HPDE6-E6E7 (cell line): ENCODE results near the gene CCDC30.
"Not testable (repeated sequence)": the region's sequence is repeated elsewhere in the genome, so short reads cannot be mapped to it uniquely, and the experiment has no call there.

ENCODE experiments used
- DNase-seq: peaks from one replicate; pipeline ENCODE4 v3.0.0; 2011; ENCODE audit warnings: missing footprints; ENCODE audit errors: extremely low spot score

The CCDC30 gene

DNA sequence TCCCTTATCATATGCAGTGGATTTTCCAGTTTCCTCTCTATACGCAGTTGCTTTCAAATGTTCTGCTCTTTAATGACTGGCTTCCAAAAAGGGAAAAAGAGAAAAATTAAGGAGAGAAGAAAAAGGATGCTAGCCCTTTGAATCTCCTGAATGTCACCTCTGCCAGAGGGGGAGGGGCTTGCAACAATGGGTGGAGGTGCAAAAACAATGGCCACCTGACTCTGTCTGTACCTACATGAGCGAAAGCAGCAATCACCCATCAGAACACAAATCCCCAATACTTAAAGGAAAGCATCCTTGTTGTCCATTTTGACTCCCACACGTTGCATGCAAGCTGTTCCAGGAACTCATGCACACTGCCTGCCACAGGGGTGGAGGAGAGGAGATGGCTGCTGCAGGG is 61.2 kb downstream of the CCDC30 start:
- no peak for DNase-seq

DNA sequence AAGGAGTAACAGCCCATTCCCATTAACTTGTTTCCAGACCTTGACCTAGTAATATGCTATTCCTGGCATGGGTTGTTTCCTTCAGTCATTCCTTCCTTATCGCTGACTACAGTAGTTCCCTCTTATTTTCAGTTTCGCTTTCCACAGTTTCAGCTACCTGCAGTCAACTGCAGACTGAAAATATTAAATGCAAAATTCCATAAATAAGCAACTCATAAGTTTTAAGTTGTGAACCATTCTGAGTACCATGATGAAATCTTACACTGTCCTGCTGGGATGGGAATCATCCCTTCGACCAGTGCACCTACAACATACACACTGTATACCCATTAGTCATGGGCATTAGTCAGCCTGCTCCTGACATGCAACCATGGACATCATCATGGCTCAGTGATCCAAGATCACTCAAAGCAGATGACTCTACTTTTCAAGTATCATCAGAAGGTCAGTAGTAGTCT is 66.7 kb downstream of the CCDC30 start:
- peak; percentile 62 for DNase-seq

DNA sequence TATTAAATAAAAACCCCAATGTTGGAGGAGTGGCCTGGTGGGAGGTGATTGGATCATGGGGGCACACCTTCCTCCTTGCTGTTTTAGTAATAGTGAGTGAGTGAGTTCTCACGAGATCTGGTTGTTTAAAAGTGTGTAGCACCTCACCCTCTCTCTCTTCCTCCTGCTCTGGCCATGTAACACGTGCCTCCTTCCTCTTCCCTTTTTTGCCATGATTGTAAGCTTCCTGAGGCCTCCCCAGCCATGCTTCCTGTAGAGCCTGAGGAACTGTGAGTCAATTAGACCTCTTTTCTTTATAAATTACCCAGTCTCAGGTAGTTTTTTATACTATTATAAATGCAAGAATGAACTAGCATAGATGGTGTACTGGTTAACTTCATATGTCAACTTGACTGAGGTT is 68.0 kb downstream of the CCDC30 start:
- DNase-seq: no peak

DNA sequence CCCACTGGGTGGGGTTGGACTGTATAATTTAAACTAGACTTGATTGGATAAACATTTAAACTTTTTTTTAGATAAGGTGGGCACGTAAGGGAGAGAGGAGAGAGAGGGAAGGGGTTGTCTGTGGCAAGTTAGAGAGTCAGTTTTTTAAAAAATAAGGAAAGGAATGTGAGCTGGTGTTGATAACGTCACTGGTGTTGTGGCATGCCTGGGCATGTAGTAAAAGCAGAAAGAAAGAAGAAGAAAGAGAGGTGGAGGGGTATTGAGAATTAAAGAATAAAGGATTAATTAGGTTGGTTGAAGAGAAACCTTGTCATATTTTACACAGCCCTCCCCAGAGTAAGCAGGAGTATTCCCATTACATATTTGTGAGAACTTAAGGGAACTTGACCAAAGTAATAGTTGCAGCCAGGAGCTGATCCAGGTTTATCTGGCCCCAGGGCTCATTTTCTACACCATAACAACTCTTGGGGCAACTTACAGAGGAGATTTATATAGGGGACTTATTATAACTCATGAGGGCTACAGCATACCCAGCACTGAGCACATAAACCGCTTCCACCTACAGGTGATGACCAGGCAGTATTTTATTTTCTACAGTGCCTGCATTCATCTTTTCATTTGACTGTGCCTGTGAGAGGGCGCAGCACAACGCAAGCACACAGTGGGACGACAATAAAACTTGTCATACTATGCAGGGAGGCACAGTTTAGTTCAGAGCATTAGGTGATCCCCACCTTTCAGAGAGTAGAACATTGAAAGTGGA is 70.2 kb downstream of the CCDC30 start:
- no peak for DNase-seq

DNA sequence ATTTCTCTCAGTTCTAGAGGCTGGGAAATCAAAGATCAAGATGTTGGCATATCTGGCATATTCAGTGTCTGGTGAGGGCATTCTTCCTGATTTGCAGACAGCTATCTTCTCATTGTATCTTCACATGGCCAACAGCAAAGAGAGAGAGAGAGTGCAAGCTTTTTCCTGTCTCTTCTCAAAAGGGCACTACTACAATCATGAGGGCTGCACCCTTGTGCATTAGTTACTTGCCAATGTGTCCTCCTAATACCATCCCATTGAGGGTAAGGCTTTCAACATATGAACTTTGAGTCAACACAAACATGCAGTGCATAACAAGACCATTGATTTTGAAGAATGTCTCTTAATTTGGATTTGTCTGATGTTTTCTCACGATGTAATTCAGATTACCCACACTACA is 78.0 kb downstream of the CCDC30 start:
- DNase-seq: no peak

DNA sequence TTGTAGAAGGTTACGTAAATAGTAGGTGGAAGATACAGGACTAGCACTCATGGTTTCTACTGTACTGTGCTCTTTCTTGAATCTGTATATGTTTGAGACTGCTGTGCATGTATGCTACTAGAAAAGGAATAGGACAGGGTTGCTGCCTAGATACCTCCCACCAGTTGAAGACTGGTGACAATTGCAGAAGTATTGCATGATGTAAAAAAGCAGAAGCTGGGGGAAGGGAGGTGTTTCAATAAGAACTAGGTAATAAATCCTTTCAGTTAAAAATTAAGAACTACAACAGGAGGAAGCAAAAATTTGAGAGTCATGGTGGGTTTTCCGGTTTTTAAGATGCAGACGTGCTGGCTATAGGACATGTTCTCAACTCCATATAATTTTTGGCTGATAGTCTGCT is 88.1 kb downstream of the CCDC30 start:
- no peak for DNase-seq

DNA sequence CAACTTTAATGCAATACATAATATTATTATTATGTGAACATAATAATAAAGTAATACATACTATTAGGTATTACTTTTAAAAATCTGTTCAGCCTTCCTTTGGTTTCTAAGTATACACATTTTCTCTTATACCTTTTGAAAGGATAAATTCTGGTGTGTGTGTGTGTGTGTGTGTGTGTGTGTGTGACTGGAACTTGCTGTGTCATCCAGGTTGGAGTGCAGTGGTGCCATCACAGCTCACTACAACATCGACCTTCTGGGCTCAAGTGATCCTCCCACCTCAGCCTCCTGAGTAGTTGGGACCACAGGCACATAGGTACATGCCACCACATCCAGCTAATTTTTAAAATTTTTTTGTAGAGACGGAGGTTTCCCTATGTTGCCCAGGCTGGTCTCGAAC is 88.5 kb downstream of the CCDC30 start:
- no peak for DNase-seq

DNA sequence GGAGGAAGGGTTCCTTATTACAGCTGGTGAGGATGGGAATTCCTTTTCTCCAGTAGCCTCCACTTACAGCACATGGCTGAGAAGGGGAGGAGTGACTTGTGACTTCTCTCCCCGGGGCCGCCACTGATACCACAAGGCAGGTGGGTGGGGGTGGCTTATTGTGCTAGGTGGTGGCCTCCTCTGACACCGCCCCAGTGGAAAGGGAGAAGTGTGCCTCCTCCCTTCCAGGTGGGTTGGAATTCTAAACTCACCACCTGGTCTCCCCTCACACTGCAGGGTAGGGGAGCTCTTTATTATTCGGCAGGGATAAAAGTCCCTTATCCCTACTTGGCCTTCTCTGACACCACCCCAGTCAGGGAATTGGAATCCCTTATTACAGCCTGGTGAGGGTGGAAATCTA is 89.5 kb downstream of the CCDC30 start:
- no peak for DNase-seq

DNA sequence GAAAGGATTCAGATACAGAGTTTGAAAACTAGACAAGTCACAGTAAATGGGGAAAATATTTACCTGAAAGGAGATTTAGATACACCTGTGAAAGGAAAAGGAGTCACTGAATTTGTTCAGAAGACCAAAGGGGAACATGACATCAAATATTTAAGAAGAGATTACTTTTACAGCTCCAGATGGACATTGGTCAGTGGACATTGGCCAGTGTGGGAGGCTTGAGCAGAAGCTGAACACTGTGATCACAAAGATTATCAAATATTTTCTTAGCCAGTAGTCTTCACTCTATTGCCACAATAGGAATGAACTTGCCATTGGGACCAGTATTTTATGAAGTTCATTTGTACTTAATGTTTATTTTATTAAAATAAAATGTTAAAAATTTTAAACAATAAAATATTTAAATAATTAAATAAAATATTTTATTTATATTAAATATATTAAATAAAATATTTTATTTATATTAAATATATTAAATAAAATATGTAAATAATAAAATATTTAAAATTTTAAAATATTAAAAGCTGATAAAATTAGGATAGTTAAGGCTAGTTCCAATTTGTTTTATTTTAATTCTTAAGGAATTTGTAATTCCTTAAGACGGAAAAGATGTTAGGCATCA is 94.3 kb downstream of the CCDC30 start:
- no peak for DNase-seq

DNA sequence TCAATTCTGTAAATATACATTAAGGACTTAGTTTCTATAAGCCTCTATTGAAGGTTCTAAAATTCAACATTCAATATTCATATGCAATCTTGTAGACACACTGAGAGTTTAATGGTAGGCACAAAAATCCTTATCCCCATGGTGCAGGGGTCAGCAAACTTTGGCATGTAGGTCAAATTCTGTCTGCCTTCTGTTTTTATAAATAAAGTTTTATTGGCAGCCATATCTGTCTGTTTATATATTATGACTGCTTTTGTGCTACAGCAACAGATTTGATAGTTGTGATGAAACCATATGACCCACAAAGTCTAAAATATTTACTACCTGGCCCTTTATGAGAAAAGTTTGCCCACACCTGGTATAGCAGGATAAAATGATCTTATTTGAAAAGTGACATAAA is 104.0 kb downstream of the CCDC30 start:
- DNase-seq: no peak

DNA sequence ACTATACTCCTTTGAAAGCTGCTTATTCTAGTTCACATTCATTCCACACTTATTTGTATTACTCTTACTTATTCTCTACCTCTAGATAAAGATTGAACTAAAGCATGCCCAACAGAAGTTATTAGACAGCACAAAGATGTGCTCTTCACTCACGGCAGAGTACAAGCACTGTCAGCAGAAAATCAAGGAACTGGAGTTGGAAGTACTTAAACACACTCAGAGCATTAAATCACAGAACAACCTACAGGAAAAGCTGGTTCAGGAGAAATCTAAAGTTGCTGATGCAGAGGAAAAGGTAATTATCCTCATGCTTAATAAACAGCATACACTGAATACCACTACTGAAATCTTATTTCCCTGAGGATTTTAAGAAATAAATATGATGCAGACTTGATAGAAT is 113.8 kb downstream of the CCDC30 start:
- DNase-seq: no peak

DNA sequence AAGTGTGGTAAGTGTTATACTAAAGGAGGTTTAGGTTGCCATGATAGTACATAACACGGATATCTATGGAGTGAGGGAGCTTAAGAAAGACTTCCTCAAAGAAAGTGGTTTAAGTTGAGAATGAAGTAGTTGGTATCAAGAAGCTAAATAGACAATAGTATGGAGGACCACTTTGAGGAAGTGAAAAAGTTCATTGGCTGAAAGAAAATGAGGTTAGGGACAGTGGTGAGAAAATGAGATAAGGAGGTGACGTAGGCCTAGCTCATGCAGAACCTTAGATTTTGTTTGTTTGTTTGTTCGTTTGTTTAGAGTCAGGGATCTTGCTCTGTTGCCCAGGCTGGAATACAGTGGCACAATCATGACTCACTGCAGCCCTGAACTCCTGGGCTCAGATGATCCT is 122.9 kb downstream of the CCDC30 start:
- no peak for DNase-seq

DNA sequence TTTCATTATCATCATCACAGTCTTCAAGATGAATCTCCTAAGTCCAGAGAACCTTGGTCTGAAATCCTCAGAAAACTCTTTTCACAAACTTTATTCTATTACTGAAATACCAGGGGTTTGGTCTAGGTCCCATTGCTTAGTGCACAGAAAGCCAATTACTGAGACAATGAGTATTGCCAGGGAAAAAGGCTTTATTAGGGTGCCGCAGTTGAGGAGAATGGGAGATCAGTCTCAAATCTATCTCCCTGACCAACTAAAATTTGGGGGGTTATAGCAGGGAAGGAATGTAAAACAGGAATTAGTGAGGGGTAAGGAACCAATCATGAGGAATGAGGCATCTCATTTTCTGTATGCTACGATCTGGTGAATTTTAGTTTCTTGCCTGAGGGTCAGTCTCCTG is 124.7 kb downstream of the CCDC30 start:
- no peak for DNase-seq

DNA sequence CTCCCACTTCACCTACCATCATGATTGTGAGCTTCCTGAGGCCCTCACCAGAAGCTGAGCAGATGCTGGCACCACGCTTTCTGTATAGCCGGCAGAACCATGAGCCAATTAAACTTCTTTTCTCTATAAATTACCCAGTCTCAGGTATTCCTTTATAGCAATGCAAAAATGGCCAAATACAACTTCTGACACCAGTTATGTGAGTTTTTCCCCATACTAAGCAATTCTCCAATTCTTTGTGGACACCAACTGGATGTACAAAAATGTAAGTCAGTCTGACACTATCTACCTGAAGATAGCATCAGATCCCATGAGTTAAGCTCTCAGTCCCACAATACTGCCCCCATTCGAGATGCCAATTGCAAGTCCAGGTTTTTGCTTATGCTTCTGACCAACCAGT is 129.7 kb downstream of the CCDC30 start:
- no peak for DNase-seq

DNA sequence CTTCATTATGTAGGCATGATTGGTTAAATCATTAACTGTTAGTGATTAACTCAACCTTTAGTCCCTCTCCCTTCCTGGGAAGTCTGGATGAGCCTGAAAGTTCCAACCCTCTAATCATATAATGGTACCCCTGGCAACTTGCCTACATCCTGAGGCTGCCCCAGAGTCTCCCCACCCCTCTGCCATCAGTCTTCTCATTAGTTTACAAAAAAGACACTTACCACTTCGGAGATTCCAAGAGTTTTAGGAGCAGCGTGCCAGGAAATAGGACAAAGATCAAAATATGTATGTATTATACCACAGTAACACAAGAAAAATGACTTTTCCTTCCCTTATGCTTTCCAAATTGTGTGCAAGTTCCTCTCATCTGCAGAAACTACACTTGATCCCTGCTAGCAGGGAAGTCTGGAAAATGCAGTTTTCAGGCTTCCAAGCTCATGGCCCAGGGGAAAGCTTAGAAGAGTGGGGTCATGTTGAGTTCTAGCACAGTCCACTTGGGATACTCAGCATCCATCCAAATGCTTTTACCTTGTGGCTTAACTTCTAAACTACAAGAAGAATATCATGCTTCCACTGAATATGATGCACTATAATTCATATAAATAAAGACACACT is 130.5 kb downstream of the CCDC30 start:
- DNase-seq: no peak

DNA sequence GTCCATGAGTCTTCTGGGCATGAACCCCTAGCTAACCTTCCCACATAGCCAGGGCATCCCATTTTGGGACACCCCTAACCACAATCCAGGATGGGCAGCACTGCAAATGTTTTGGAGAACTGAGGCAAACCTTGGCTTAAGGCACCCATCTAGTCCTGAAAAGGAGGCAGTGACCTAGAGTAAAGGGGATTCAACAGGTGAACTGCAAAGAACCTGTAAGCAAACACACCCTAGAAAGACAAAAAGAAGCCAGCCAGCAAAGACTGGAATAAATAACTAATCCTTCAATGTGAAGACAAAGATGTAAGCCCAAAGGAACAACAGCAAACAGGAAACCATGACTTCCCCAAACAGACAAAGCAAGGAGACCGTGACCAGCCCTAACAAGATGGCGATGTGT is 138.4 kb downstream of the CCDC30 start:
- DNase-seq: no peak

DNA sequence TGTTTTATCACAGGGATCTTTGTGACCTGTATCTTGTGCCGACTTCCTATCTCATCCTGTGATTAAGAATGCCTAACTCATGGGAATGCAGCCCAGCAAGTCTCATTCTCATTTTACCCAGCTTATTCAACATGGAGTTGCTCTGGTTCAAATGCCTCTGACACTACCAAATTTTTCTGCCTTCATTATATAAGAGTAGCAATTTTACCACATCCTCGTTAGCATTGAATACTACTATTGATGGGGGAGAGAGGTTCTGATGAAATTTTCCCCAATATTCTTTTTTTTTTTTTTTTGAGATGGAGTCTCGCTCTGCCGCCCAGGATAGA is 150.7 kb downstream of the CCDC30 start:
- no peak for DNase-seq

DNA sequence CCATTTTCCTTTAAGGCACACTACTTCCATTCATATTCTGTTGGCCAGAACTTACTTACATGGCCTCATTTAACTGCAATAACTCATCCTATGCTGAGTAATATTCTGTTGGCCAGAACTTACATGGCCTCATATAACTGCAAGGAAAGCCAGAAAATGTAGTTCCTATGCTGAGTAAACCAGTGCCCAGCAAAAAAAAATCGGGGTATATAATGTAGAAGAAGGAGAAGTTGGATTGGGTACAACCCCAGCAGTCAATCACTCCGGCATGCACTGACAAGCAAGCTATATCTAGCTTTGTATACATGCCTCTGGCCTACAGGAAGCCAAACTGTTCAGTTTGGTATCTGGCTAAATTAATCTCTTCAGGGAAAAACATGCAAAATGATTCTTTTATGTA is 155.8 kb downstream of the CCDC30 start:
- no peak for DNase-seq

DNA sequence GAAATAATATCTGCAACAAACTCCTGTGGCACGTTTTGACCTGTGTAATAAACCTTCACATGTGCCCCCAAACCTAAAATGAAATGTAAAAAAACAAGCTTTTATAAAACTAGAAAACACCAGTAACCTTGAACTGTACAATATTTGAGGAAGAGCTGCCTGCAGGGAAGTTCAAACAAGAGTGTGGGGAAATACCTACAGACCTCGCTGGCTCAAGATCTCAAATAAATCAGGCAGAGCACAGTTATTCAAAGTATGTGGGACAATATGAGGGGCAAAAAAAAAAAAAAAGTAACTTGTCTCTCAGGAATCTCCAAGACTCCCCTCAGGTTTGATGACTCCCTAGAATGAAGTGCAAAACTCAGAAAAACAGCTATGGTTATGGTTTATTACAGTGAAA is 157.2 kb downstream of the CCDC30 start:
- DNase-seq: no peak

DNA sequence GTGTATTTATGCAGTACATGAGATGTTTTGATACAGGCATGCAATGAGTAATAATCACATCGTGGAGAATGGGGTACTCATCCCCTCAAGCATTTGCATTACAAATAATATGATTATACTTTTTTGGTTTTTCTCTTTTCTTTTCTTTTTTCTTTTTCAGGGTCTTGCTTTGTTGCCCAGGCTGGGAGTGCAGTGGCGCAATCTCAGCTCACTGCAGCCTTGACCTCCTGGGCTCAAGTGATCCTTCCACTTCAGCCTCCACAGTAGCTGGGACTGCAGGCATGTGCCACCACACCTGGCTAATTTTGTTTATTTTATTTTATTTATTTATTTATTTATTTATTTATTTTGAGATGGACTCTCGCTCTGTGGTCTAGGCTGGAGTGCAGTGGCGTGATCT is 158.1 kb downstream of the CCDC30 start:
- DNase-seq: not testable (repeated sequence)

DNA sequence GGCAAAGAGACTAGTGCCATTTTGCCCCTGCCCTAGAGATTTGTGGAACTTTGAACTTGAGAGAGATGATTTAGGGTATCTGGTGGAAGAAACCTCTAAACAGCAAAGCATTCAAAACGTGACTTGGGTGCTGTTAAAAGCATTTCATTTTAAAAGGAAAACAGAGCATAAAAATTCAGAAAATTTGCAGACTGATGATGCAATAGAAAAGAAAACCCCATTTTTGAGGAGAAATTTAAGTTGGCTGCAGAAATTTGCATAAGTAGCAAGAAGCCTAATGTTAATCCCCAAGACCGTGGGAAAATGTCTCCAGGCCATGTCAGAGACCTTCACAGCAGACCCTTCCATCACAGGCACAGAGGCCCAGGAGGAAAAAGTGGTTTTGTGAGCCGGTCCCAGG is 164.1 kb downstream of the CCDC30 start:
- DNase-seq: not testable (repeated sequence)

DNA sequence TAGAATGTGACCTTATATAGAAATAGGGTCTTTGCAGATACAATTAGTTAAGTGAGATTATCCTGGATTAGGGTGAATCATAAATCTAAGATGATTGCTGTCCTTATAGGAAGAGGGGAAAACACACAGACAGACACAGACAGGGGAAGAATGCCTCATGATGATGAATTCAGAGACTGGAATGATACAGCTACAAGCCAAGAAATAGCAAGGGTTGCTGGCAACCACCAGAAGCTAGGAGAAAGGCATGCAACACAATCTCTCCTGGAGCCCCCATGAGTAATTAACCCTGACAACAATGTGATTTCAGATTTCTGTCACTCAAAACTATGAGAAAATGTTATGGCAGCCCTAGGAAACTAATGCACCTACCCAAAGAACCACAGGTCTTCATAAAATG is 176.0 kb downstream of the CCDC30 start:
- DNase-seq: no peak

DNA sequence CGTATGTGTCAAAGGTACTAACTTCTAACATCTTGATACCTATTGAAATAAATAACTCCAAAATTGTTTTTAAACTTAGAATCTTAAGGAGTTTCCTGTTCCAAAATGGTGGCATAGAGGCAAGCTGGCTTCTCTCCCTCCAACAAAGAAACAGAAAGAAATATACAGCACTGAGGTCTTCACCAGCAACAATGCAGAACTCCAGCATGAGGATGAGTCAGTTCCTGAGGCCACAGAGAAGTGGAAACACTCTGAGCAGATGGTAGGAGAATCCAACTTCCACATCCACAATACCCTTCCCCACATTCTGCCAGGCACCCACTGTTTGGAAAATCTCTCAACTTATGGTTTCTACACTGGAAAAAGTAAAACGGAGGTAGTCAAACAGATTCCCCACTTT is 183.0 kb downstream of the CCDC30 start:
- DNase-seq: no peak
